Body of pancreas (tissue), 4 donors: ENCODE data around the gene OLIG2. TPM values are rescaled to one million over a fixed set of nuclear protein-coding genes. Genes with fewer than 3 reads are reported as not detected.

Source experiments
- ATAC-seq: fragments of 150-250 bp; one replicate; pipeline ENCODE4 v1.9.1; 2016
- DNase-seq, 4 donors: peaks; one replicate each; pipeline ENCODE4 v3.0.0-alpha.2; 2019
- H3K27ac ChIP-seq, 4 donors: fragments of 200-600 bp; sonication (generic); 1 replicate in 3 of 4; 2 replicates in 1 of 4; pipeline versions ENCODE4 v1.5.1 to v1.6.1; 2016 to 2019; ENCODE audit warnings: mild to moderate bottlenecking in 1 of 4, mixed read lengths in 1 of 4, moderate library complexity in 1 of 4
- H3K27me3 ChIP-seq, 2 donors: fragments of 200-600 bp; sonication (generic); one replicate each; pipeline ENCODE4 v1.6.0; 2016; ENCODE audit warnings: mild to moderate bottlenecking in 1 of 2
- H3K36me3 ChIP-seq, 2 donors: fragments of 200-600 bp; sonication (generic); replicated peaks in 1 of 2; 2 replicates each; pipeline ENCODE4 v1.5.1; 2016; ENCODE audit warnings: low read depth in 2 of 2; ENCODE audit not compliant: insufficient read depth in 1 of 2
- H3K4me1 ChIP-seq: fragments of 200-600 bp; sonication (generic); one replicate; pipeline ENCODE4 v1.6.0; 2016
- H3K4me3 ChIP-seq, 2 donors: fragments of 200-600 bp; sonication (generic); 1 replicate in 1 of 2; 2 replicates in 1 of 2; pipeline ENCODE4 v1.5.1; 2016 to 2019
- H3K9me3 ChIP-seq, 3 donors: fragments of 200-600 bp; sonication (generic); 1 replicate in 2 of 3; 2 replicates in 1 of 3; pipeline ENCODE4 v1.5.1; 2016
- CTCF ChIP-seq, 7 experiments: fragments of 450-650 bp in 4 of 7; fragments of 200-600 bp in 3 of 7; sonication (generic) in 3 of 7; IDR thresholded peaks; one replicate each; pipeline ENCODE4 v1.5.1; 2016 to 2019; ENCODE audit warnings: antibody characterized with exemption in 7 of 7
- POLR2A ChIP-seq, 3 donors: fragments of 450-650 bp; IDR thresholded peaks; one replicate each; pipeline ENCODE4 v1.6.1; 2016; ENCODE audit warnings: antibody characterized with exemption in 3 of 3, mild to moderate bottlenecking in 2 of 3
- whole genome bisulfite sequencing, 2 donors: methylation state at CpG; one replicate each; pipeline ENCODE4 v1.1.5; 2017; 5-methylcytosine and 5-hydroxymethylcytosine counted together
- intact Hi-C: fragments of 100-400 bp; cut with DNase I; formaldehyde crosslinking; loops from one replicate; pipeline ENCODE4 v1.15.1; 2023
- total RNA-seq, 2 donors: library from RNA; depleted of rRNA; stranded (reverse); fragments of >200 nt; gene quantifications; one replicate each; pipeline ENCODE4 v1.1.0, GENCODE V29; 2016

Gene OLIG2
- total RNA-seq, 2 donors from 2014 or later: not detected

GRCh38 chr21:33058957-33059356 is 33.2 kb downstream of the OLIG2 start:
- Histone ChIP-seq H3K27ac (no peak overlapping the region), H3K4me3 (no peak overlapping the region), H3K4me1 (peaks cover 8% of the 10 kb centered on the region), H3K27me3 (no peaks in the 10 kb centered on the region), H3K9me3 (no peaks in the 10 kb centered on the region), H3K36me3 (no peaks in the 10 kb centered on the region)
- ATAC-seq (no peak), DNase-seq (no peak)
- intact Hi-C loops: no loop called here
- no peak for TF ChIP-seq POLR2A (IDR thresholded peaks at IDR 0.05)
- 36 to 72% methylated on average over 4 to 6 of the region's 6 CpGs for WGBS, 2 donors

DNA sequence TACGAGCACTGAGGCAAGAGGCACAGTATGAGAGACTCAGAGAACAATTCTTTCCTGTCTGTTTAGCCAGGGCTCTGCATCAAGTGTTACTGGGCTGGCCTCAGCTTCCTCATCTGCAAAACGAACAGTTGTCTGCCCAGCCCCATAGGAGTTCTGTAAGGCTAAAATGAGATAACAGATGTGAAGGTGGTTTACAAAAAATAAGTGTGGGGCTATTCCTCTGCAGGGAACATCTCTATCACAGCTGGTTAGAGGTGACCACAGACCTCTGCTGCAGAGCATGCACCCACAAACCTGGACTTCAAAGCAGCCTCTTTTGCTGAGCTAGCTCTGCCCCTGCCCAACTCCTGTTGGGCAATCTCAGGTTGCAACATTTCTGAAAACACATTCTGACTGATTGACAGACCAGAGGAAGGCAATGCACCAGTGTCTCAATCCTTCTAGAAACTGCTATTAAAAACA is 33.7 kb downstream of the OLIG2 start:
- DNase-seq: peak in 1 of 4 donors; percentile 51
- no peak overlapping the region for H3K27ac ChIP-seq

GRCh38 chr21:33061233-33061632 is 35.5 kb downstream of the OLIG2 start:
- H3K36me3 ChIP-seq: no peaks in the 10 kb centered on the region
- WGBS, 2 donors: 88 to 89% methylated on average over 4 of the region's 4 CpGs
- H3K27ac ChIP-seq: no peak overlapping the region
- no peaks in the 10 kb centered on the region for H3K27me3 ChIP-seq
- intact Hi-C loops: no loop called here
- no peaks in the 10 kb centered on the region for H3K9me3 ChIP-seq
- H3K4me3 ChIP-seq: no peak overlapping the region
- H3K4me1 ChIP-seq: peaks cover 3% of the 10 kb centered on the region
- ATAC-seq: no peak
- no peak for DNase-seq
- TF ChIP-seq CTCF (IDR thresholded peaks at IDR 0.05) (no peak), POLR2A (IDR thresholded peaks at IDR 0.05) (no peak)

More for the DNA sequence above, 33.7 kb downstream of the OLIG2 start:
- H3K4me3 ChIP-seq: no peak overlapping the region
- no peak for TF ChIP-seq POLR2A (IDR thresholded peaks at IDR 0.05)
- no peak for TF ChIP-seq CTCF (IDR thresholded peaks at IDR 0.05)
- intact Hi-C loops: no loop called here
- peaks cover 4% of the 10 kb centered on the region for H3K4me1 ChIP-seq
- WGBS, 2 donors: 24 to 27% methylated on average over 2 of the region's 2 CpGs
- no peaks in the 10 kb centered on the region for H3K27me3 ChIP-seq
- H3K36me3 ChIP-seq: no peaks in the 10 kb centered on the region
- no peak for ATAC-seq
- H3K9me3 ChIP-seq: no peaks in the 10 kb centered on the region

DNA sequence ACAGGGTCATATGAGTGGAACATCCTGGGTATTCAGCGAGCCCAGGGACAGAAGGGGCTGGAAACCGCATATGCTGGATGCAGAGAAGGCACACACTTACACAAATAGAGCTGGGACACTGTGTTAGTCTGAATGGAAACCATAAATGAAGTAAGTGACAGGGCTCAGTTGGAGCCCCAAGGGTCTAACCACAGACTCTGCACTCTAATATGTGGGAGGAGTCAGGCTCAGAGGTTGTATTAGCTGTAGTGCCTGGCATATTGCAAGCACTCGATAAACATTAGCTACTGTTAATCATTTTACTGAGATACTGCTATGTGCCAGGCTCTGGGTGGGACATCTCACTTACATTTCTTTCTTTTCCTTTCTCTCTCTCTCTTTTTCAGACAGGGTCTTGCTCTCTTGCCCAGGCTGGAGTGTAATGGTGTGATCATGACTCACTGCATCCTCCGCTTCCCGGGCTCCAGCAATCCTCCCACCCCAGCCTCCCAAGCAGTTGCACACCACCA is 37.7 kb downstream of the OLIG2 start:
- TF ChIP-seq POLR2A (IDR thresholded peaks at IDR 0.05) (no peak), CTCF (IDR thresholded peaks at IDR 0.05) (no peak)
- intact Hi-C loops: no loop called here
- Histone ChIP-seq H3K4me1 (peaks cover 2% of the 10 kb centered on the region), H3K4me3 (no peak overlapping the region), H3K9me3 (no peaks in the 10 kb centered on the region), H3K36me3 (no peaks in the 10 kb centered on the region), H3K27me3 (no peaks in the 10 kb centered on the region), H3K27ac (no peak overlapping the region)
- 74 to 83% methylated on average over 5 of the region's 5 CpGs for WGBS, 2 donors
- ATAC-seq (no peak), DNase-seq (no peak)

DNA sequence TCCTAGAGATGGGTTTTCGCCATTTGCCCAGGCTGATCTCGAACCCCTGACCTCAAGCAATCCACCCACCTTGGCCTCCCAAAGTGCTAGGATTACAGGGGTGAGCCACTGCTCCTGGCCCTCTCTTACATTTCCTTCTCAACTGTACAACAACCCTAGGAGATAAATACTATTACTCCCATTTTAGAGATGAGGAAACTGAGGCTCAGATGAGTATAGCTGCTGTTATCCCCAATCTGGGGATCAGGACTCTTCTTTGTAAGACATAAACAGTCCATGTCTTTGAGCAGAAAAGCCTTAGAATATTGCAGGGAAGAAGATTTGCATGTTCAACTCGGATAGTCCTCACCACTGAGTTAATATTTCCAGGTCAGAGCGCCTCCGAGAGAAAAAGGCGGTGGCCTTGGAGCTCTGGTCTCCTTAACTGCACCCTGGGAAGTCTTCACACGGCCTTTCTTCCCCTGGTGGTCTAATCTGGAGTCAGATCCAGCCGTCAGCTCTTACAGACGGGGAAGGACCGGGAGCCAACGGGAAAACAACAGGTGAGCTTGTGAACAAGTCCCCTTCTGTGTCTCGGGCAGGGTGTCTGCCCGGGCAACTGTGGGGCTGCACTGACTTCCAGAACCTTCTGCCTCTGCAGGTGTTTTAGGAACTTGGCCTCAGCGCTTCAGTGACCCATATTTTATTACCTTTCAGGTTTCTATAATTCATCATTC is 38.3 kb downstream of the OLIG2 start:
- DNase-seq: no peak
- H3K36me3 ChIP-seq: no peaks in the 10 kb centered on the region
- no peak overlapping the region for H3K4me3 ChIP-seq
- no peak for ATAC-seq
- peaks cover 0 to 1% of the 10 kb centered on the region in 2 donors for H3K27me3 ChIP-seq
- H3K27ac ChIP-seq: no peak overlapping the region
- TF ChIP-seq POLR2A (IDR thresholded peaks at IDR 0.05) (no peak), CTCF (IDR thresholded peaks at IDR 0.05) (no peak)
- H3K9me3 ChIP-seq: no peaks in the 10 kb centered on the region
- no peaks in the 10 kb centered on the region for H3K4me1 ChIP-seq
- 20 to 26% methylated on average over 10 to 14 of the region's 14 CpGs for WGBS, 2 donors
- intact Hi-C loops: no loop called here
